Panc1 (cell line): ENCODE results near the gene MX1. TPM values are rescaled to one million over a fixed set of nuclear protein-coding genes. Genes with fewer than 3 reads are reported as not detected.
"Not testable (repeated sequence)": the region's sequence is repeated elsewhere in the genome, so short reads cannot be mapped to it uniquely, and the experiment has no call there.

ENCODE experiments used
- ATAC-seq: fragments of 200-7000 bp; cut with Tn5 transposase; 2 replicates; pipeline ENCODE4 v1.9.1; 2020; ENCODE audit warnings: mild to moderate bottlenecking, moderate library complexity
- BruUV-seq: library from RNA; stranded (reverse); fragments of 400-500 nt; replicated peaks from 2 replicates; lab custom pipeline; 2021; lab: Mats Ljungman, UMichigan
- CTCF ChIA-PET: fragments of 300-600 bp; sonication (Branson Sonifier 250); formaldehyde crosslinking; loops from one replicate; lab custom pipeline; 2022; ENCODE audit warnings: antibody characterized with exemption; lab: Charles Lee
- POLR2A ChIA-PET: fragments of 300-600 bp; sonication (Branson Sonifier 250); formaldehyde crosslinking; loops from one replicate; lab custom pipeline; 2022; ENCODE audit warnings: antibody characterized with exemption; lab: Charles Lee
- DNase-seq: peaks from one replicate; pipeline ENCODE4 v3.0.0-alpha.2; 2010; ENCODE audit warnings: low read depth, low spot score
- H3K27ac ChIP-seq: 2 replicates; pipeline ENCODE4 v1.5.1; 2011; ENCODE audit warnings: mild to moderate bottlenecking, low read length, inconsistent platforms
- H3K27me3 ChIP-seq: fragments of 200-500 bp; sonication (Bioruptor generic); 2 replicates; pipeline ENCODE4 v1.6.0; 2014; ENCODE audit warnings: low read length, inconsistent platforms; ENCODE audit not compliant: control insufficient read depth, insufficient read depth
- H3K36me3 ChIP-seq: fragments of 200-500 bp; sonication (Bioruptor generic); 2 replicates; pipeline ENCODE4 v1.5.1; 2014; ENCODE audit warnings: inconsistent platforms, mild to moderate bottlenecking, low read length, moderate library complexity; ENCODE audit not compliant: control insufficient read depth, insufficient read depth
- H3K4me1 ChIP-seq: 2 replicates; pipeline ENCODE4 v1.5.1; 2011; ENCODE audit warnings: inconsistent platforms, mild to moderate bottlenecking, low read length, moderate library complexity; ENCODE audit not compliant: control insufficient read depth, insufficient read depth
- H3K4me3 ChIP-seq, 2 experiments: 2 replicates each; pipeline ENCODE4 v1.5.1; 2011 to 2012; ENCODE audit warnings: low read depth in 2 of 2, low read length in 2 of 2, mild to moderate bottlenecking in 2 of 2, inconsistent platforms in 1 of 2, moderate library complexity in 1 of 2
- H3K9me3 ChIP-seq: fragments of 200-500 bp; sonication (Bioruptor generic); 2 replicates; pipeline ENCODE4 v1.5.1; 2014; ENCODE audit warnings: low read depth, mild to moderate bottlenecking, inconsistent platforms, low read length, moderate library complexity; ENCODE audit not compliant: control insufficient read depth, insufficient read depth
- POLR2AphosphoS5 ChIP-seq: IDR thresholded peaks from 2 replicates; pipeline ENCODE4 v1.6.1; 2012; ENCODE audit warnings: mild to moderate bottlenecking, low read depth, low read length, moderate library complexity
- REST ChIP-seq, 2 experiments: IDR thresholded peaks; 2 replicates each; pipeline ENCODE4 v1.6.1; 2011 to 2012; ENCODE audit warnings: low read depth in 2 of 2, control low read depth in 1 of 2, low read length in 1 of 2, mild to moderate bottlenecking in 1 of 2, moderate library complexity in 1 of 2; ENCODE audit not compliant: insufficient read depth in 1 of 2
- SIN3A ChIP-seq: IDR thresholded peaks from 2 replicates; pipeline ENCODE4 v1.6.1; 2012; ENCODE audit warnings: low read depth, mild to moderate bottlenecking, low read length, moderate library complexity, borderline replicate concordance; ENCODE audit not compliant: insufficient read depth
- TCF7L2 ChIP-seq: IDR thresholded peaks from 2 replicates; pipeline ENCODE4 v1.6.1; 2011; ENCODE audit warnings: mild to moderate bottlenecking, low read depth, low read length, inconsistent platforms
- in situ Hi-C: cut with HindIII; loops from 2 replicates; pipeline ENCODE4 v1.10.0; 2016; ENCODE audit warnings: low sequenced_read_pairs, low pct_unique_long_range_greater_than_20kb
- intact Hi-C: fragments of 100-400 bp; cut with micrococcal nuclease; formaldehyde crosslinking; loops from one replicate; pipeline ENCODE4 v1.10.0; 2022; ENCODE audit not compliant: unreplicated experiment
- total RNA-seq: library from RNA; stranded (reverse); gene quantifications from one replicate; pipeline ENCODE4 v1.2.1, GENCODE V29; 2021; ENCODE audit not compliant: unreplicated experiment
- TF ChIP-seq, protein P1 (sequence below): fragments of 450-650 bp; IDR thresholded peaks from 2 replicates; pipeline ENCODE4 v1.5.1; 2017; ENCODE audit warnings: mild to moderate bottlenecking

MX1 gene
- total RNA-seq, 1 experiment from 2014 or later = 7.8 TPM

DNA sequence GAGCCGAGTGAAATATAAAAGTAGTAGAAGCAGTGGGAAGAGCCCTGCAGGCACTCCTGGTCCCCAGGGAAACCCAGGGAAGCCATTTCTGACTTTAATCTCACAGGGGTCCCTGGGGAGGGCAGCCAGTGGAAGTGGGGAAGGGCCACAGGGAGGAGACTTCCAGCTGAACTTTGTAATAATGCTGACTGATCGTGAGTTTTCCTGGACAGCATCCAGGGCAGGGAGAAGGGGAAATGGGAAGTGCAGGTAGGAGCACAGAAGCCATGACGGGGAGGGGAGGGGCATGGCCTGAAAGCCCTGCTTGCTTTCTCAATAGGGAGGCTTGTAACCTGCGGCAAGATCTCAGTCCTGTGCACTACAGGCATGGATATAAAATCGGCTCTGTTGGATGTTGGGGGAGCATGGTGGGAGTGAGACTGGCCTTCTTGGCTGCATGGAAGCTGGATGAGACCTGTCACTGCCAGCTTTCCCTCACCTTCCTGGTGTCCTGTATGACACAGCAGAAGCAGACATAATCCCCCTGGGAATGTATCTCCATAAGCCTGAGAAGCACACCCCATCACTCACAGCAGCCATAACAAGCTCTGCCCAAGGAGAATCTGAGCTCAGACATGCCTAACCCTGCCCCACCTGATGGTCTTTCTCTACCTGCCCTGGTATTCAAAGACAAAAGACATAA, 15.1 kb upstream of the MX1 start:
- ChIA-PET POLR2A (no interaction called here), CTCF (no interaction called here)
- no peaks in the 10 kb centered on the region for H3K36me3 ChIP-seq
- H3K27ac ChIP-seq = no peak overlapping the region
- intact Hi-C loops (no loop called here), in situ Hi-C loops (no loop called here)
- TF ChIP-seq POLR2AphosphoS5 = no peak
- TF ChIP-seq TCF7L2 = no peak
- no peak for DNase-seq
- H3K9me3 ChIP-seq = no peaks in the 10 kb centered on the region
- H3K27me3 ChIP-seq = no peaks in the 10 kb centered on the region; the same call in 1 of the 2 replicates
- no peaks in the 10 kb centered on the region for H3K4me1 ChIP-seq
- no peak overlapping the region for H3K4me3 ChIP-seq
- BruUV-seq = no TSS peak
- ATAC-seq = peak; percentile 34; the same call in 1 of the 2 replicates

- in situ Hi-C loops (no loop called here), intact Hi-C loops (no loop called here)
- Histone ChIP-seq H3K4me3 (no peak overlapping the region), H3K36me3 (no peaks in the 10 kb centered on the region), H3K9me3 (no peaks in the 10 kb centered on the region), H3K27ac (no peak overlapping the region), H3K4me1 (no peaks in the 10 kb centered on the region), H3K27me3 (no peaks in the 10 kb centered on the region; the same call in 1 of the 2 replicates)
- ChIA-PET POLR2A (no interaction called here), CTCF (no interaction called here)
- TF ChIP-seq, protein P1, sequence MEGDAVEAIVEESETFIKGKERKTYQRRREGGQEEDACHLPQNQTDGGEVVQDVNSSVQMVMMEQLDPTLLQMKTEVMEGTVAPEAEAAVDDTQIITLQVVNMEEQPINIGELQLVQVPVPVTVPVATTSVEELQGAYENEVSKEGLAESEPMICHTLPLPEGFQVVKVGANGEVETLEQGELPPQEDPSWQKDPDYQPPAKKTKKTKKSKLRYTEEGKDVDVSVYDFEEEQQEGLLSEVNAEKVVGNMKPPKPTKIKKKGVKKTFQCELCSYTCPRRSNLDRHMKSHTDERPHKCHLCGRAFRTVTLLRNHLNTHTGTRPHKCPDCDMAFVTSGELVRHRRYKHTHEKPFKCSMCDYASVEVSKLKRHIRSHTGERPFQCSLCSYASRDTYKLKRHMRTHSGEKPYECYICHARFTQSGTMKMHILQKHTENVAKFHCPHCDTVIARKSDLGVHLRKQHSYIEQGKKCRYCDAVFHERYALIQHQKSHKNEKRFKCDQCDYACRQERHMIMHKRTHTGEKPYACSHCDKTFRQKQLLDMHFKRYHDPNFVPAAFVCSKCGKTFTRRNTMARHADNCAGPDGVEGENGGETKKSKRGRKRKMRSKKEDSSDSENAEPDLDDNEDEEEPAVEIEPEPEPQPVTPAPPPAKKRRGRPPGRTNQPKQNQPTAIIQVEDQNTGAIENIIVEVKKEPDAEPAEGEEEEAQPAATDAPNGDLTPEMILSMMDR = peak; percentile 31; the same call in 1 of the 2 replicates
- no peak for TF ChIP-seq POLR2AphosphoS5
- no peak for TF ChIP-seq REST (IDR thresholded peaks at IDR 0.05; ENCODE audit: insufficient read depth in 1 of 2, low read depth in 2 of 2, low read length in 1 of 2)
- TF ChIP-seq TCF7L2 = no peak
- no peak for TF ChIP-seq SIN3A
- BruUV-seq = no TSS peak
- ATAC-seq (peak; percentile 76), DNase-seq (no peak)
These were observed 14.5 kb upstream of the MX1 start for GRCh38 chr21:41411449-41412089.

- POLR2A ChIA-PET = not testable (repeated sequence)
These were observed 8.5 kb upstream of the MX1 start for GRCh38 chr21:41417505-41417904.

More at GRCh38 chr21:41417505-41417904, 8.5 kb upstream of the MX1 start:
- H3K4me3 ChIP-seq, DNase-seq, H3K27ac ChIP-seq, H3K9me3 ChIP-seq, BruUV-seq, intact Hi-C loops, ATAC-seq, CTCF ChIA-PET, H3K4me1 ChIP-seq, H3K36me3 ChIP-seq, in situ Hi-C loops, H3K27me3 ChIP-seq: not testable (repeated sequence)
